Suprapubic skin (tissue), 4 donors: ENCODE results near the gene BMP8B.

Source experiments
- EP300 ChIP-seq: sonication (generic); formaldehyde crosslinking; IDR thresholded peaks from one replicate; pipeline ENCODE4 v1.6.1; 2017; ENCODE audit warnings: antibody characterized with exemption
- POLR2A ChIP-seq, 2 donors: fragments of 450-650 bp; IDR thresholded peaks; one replicate each; pipeline ENCODE4 v1.6.1; 2017; ENCODE audit warnings: antibody characterized with exemption in 2 of 2, mild to moderate bottlenecking in 2 of 2, moderate library complexity in 2 of 2
- POLR2AphosphoS5 ChIP-seq, 3 donors: sonication (generic); formaldehyde crosslinking; IDR thresholded peaks; one replicate each; pipeline ENCODE4 v1.6.1; 2017; ENCODE audit warnings: antibody characterized with exemption in 3 of 3
- TF ChIP-seq, protein P1 (sequence below), 2 donors: fragments of 200-600 bp in 1 of 2; fragments of 450-650 bp in 1 of 2; sonication (generic) in 1 of 2; IDR thresholded peaks; one replicate each; pipeline ENCODE4 v1.5.1; 2016 to 2019; ENCODE audit warnings: antibody characterized with exemption in 2 of 2, mild to moderate bottlenecking in 1 of 2, moderate library complexity in 1 of 2

- TF ChIP-seq, protein P1, sequence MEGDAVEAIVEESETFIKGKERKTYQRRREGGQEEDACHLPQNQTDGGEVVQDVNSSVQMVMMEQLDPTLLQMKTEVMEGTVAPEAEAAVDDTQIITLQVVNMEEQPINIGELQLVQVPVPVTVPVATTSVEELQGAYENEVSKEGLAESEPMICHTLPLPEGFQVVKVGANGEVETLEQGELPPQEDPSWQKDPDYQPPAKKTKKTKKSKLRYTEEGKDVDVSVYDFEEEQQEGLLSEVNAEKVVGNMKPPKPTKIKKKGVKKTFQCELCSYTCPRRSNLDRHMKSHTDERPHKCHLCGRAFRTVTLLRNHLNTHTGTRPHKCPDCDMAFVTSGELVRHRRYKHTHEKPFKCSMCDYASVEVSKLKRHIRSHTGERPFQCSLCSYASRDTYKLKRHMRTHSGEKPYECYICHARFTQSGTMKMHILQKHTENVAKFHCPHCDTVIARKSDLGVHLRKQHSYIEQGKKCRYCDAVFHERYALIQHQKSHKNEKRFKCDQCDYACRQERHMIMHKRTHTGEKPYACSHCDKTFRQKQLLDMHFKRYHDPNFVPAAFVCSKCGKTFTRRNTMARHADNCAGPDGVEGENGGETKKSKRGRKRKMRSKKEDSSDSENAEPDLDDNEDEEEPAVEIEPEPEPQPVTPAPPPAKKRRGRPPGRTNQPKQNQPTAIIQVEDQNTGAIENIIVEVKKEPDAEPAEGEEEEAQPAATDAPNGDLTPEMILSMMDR (IDR thresholded peaks at IDR 0.05): no peak
- TF ChIP-seq POLR2AphosphoS5 (IDR thresholded peaks at IDR 0.05): no peak
- TF ChIP-seq EP300: no peak
- TF ChIP-seq POLR2A (IDR thresholded peaks at IDR 0.05): no peak
These were observed 35.3 kb downstream of the BMP8B start for GRCh38 chr1:39753132-39754025.
